ENCODE results near the gene LEMD1.
A peak's percentile ranks its signal among the peaks of the same experiment; 100 is the strongest.

The LEMD1 gene

DNA sequence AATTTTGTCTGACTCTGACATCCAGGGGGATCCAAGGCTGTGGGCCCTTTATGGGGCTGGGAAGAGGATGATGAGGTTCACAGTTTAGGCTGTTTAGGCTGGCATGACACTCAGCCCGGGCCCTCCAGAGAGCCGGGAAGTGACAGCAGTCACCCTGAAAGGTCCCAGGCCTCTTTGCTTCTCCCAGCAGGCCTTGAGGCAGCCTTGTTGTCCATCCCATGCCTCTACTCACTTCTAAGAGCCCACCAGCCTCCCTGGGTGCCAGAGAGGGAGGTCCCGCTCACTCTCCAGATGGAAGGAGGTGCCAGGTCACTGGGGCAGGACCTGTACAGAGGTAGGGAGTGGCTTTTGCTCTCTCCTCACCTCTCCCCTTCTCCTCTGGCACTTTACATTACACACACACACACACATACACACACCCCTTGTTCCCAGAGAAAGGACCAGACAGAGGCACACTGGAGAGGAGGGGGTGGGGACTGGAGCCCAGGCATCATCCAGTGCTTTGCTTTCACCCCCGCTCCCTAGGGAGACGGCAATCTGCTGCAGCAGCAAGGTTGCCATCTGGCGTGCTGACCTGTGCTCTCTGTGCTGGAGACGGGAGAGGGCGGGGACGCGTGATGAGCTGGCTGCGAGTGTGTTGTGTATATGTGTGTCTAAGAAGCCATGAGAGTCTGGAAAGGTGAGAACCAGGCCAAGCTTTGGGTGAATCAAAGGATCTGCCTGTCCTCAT lies 69.7 kb downstream of the LEMD1 start:
- DNase-seq: peak; percentile 95

- no peak for DNase-seq
These were observed 71.1 kb downstream of the LEMD1 start for GRCh38 chr1:205350691-205351141.

- DNase-seq: no peak
These were observed 71.7 kb downstream of the LEMD1 start for GRCh38 chr1:205350124-205350523.

- DNase-seq: no peak
These were observed 73.0 kb downstream of the LEMD1 start for GRCh38 chr1:205348554-205349487.

GRCh38 chr1:205346956-205347574 lies 74.8 kb downstream of the LEMD1 start:
- DNase-seq: no peak

DNA sequence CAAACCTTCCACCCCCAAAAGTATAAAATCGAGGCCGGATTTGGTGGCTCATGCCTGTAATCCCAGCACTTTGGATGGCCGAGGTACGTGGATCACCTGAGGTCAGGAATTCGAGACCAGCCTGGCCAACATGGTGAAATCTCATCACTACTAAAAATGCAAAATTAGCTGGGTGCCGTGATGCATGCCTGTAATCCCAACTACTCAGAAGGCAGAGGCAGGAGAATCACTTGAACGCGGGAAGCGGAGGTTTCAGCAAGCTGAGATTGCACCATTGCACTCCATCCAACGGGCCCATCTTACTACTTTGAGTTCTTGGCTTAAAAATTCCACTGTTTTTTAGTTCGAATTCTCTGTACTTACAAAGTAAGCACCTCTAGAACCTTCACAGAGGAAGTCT lies 76.1 kb downstream of the LEMD1 start:
- DNase-seq: no peak

DNA sequence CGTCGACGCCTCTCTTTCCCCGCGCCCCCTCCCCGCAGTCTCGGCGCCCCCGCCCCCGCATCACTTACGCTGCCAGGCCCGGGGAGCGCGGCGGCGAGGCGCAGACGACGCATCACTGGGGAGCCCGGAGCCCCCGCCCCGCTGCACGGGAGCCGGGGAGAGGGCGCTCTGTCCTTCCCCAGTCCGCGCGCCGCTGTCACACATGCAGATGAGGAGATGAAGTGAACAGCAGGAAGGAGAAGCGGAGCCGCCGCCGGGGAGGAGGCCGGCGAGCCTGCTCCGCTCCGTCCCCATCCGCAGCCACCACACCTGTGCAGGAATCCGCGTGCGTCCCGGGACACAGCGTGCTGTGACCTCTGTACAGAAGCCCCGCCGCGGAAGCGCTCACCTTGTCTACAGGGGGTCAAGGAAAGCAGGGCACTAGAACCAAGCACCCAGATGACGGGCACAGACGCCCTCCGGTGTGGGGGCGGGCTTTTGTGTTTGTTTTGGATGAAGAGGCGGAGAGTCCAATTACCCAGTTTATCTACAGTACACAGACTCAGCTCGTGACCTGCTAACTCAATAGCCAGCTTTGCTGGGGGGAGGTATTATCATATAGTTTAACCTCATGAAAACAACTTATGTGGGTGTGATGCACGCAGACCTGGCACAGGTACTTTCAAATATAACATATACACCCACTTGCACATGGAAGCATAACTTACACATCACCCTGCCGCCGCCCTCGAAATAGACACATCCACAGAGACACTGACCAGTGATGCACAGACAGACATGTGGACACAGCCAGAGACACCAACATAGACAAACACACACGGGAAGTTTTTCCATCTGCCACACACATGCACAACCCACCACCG lies 77.6 kb downstream of the LEMD1 start:
- peak; percentile 38 for DNase-seq

GRCh38 chr1:205343431-205344065 lies 78.3 kb downstream of the LEMD1 start:
- peak; percentile 35 for DNase-seq

DNA sequence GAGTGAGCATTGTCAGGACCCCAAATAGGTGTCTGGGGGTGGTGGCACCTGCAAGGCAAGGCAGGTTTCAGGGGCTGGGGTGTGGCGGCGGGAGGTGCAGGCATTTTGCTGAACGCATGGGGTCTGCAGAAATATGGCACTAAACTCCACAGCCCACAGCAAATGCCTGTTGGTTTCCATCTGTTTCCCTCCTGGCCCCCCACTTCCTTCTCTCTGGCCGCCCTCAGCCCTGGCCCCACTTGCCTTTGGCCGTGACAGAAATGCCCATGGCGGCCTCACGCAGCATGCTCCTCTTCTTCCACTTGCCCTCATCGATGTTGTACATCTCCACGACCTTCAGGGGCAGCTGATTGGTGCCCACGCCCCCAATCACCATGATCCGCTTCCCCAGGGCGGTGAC lies 78.9 kb downstream of the LEMD1 start:
- DNase-seq: no peak

- no peak for DNase-seq
These were observed 81.2 kb downstream of the LEMD1 start for GRCh38 chr1:205340676-205341075.

GRCh38 chr1:205339717-205340116 lies 82.1 kb downstream of the LEMD1 start:
- no peak for DNase-seq

GRCh38 chr1:205339197-205339702 lies 82.6 kb downstream of the LEMD1 start:
- no peak for DNase-seq

DNA sequence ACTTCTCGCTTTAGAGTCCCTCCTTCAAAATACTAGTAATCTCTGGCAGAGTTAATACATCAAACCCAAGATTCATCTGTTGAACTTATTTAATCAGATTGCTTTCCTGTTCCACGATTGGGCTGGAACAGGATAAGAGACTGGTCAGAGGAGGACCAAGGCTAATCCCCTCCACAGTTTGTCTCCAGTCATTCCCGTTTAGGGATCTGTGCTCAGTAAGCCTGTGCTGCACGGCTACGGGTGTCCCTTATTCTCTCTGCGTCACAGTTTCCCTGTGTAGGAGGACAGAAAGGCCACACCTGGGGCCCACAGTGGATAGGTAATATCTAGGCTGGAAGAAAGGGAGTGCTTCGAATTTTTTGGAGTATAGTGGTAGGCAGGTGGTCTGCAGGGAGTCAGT lies 83.8 kb downstream of the LEMD1 start:
- no peak for DNase-seq

DNA sequence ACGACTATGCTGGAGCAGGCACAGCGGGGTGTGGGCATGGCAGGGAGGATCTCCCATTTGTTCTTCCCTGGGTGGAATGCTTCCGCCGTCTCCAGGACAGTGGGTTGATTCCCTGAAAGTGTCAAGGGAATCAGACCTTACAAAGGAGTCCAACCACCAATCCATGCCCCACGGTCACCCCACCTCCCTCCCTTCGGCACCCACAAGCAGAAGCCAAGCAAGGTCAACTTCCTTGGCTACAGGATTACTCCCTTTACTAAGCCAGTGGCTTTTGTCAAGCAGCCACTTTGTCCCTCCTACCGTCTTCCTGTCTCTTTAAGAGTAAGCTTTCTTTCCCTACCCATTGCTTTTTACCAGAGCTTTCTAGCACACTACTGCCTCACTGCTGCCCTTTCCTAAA lies 84.4 kb downstream of the LEMD1 start:
- DNase-seq: no peak

DNA sequence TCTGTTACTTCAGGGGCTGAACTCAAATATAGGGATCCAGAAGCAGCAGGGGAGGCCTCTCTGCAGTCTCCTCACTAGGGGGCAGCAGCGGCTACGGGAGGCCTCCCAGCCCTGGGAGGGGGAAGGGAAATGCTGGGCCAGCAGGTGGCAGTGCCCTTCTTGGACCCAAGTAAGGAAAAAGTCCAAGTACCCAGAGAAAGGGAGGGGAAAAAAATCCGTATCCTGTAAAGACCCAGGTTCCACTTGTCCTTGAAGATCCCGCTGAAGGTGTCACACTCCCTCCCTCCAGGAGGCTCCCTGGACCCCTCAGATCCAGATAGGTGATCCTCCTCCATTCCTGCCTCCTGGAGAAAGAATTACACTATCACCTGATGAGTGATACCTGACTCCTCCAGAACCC lies 86.2 kb downstream of the LEMD1 start:
- peak; percentile 92 for DNase-seq

DNA sequence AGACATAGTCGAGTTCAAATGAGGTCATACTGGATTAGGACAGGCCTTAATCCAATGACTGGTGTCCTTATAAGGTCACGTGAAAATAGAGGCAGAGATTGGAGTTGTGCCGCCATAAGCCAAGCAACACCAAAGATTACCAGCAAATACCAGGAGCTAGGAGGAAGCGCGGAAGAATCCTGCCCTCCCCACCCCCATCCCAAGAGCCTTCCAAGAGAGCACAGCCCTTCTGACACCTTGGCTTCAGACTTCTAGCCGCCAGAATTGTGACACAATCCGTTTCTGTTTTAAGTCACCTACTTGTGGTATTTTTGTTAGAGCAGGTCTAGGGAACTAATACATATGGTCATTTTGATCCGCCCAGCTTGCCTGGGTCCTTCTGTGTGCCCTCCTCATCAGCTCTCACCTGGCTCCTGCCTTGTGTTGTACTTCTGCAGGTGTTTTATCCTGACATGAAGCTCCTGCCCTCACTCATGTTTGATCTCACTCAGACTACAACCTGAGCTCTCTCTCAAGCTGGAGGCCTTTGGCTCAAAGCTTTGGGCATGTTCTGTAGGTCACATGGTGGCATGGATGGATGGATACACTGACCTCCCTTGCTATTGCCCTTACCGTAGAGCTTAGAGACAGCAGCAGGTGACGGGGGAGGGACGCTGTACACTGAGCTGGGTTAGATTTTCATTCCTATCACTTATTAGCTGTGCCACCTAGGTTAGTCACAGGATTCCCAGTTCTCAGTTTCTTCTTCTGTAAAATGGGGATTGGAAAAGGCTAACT lies 89.7 kb downstream of the LEMD1 start:
- no peak for DNase-seq
